Right kidney (tissue), 9 donors: Measurements from ENCODE around the gene PPP6R1.
A peak's percentile ranks its signal among the peaks of the same experiment; 100 is the strongest.

Source experiments
- DNase-seq: peaks from one replicate; pipeline ENCODE4 v3.0.0-alpha.2; 2016
- long read RNA-seq, 8 donors: transcript quantifications; one replicate each; lab custom pipeline, GENCODE V29; 2026

The PPP6R1 gene
- long read RNA-seq, donor 1, partial matches to known transcripts: 0 of 3 reads
- long read RNA-seq, donor 1, other reads (novel, unspliced or antisense): 0 of 3 reads
- long read RNA-seq, donor 2, partial matches to known transcripts: 0 of 3 reads
- long read RNA-seq, donor 2, other reads (novel, unspliced or antisense): 0 of 3 reads
- long read RNA-seq, donor 3, partial matches to known transcripts: 0 of 2 reads
- long read RNA-seq, donor 3, other reads (novel, unspliced or antisense): 0 of 2 reads
- long read RNA-seq, donor 4, partial matches to known transcripts: 0 of 6 reads
- long read RNA-seq, donor 4, other reads (novel, unspliced or antisense): 0 of 6 reads
- long read RNA-seq, donor 5, partial matches to known transcripts: 0 of 3 reads
- long read RNA-seq, donor 5, other reads (novel, unspliced or antisense): 0 of 3 reads
- long read RNA-seq, donor 6, partial matches to known transcripts: 0 of 2 reads
- long read RNA-seq, donor 6, other reads (novel, unspliced or antisense): 0 of 2 reads
- long read RNA-seq, donor 7, partial matches to known transcripts: 0 of 6 reads
- long read RNA-seq, donor 7, other reads (novel, unspliced or antisense): 0 of 6 reads
- long read RNA-seq, donor 8, partial matches to known transcripts: 5 of 9 reads
- long read RNA-seq, donor 8, other reads (novel, unspliced or antisense): 0 of 9 reads

- DNase-seq: peak; percentile 98
Measured at GRCh38 chr19:55258828-55259539, at the start of gene PPP6R1. PPP6R1 (minus strand) TSS chr19:55259017; CDS start chr19:55247103, 11,914 bp downstream.

- no peak for DNase-seq
Measured at GRCh38 chr19:55308281-55308680, 49.5 kb upstream of the PPP6R1 start.

- DNase-seq: no peak
Measured at GRCh38 chr19:55306712-55307111, 47.9 kb upstream of the PPP6R1 start.

GRCh38 chr19:55305983-55306562, 47.3 kb upstream of the PPP6R1 start:
- no peak for DNase-seq

- peak; percentile 33 for DNase-seq
Measured at GRCh38 chr19:55305491-55305890, 46.7 kb upstream of the PPP6R1 start.

GRCh38 chr19:55304980-55305379, 46.2 kb upstream of the PPP6R1 start:
- DNase-seq: no peak

GRCh38 chr19:55304279-55304978, 45.6 kb upstream of the PPP6R1 start:
- no peak for DNase-seq

GRCh38 chr19:55303477-55303876, 44.7 kb upstream of the PPP6R1 start:
- DNase-seq: no peak

- DNase-seq: no peak
Measured at GRCh38 chr19:55302318-55302703, 43.5 kb upstream of the PPP6R1 start.

GRCh38 chr19:55301459-55302317, 42.9 kb upstream of the PPP6R1 start:
- DNase-seq: peak; percentile 79

- DNase-seq: no peak
Measured at GRCh38 chr19:55300886-55301458, 42.2 kb upstream of the PPP6R1 start.

- DNase-seq: no peak
Measured at GRCh38 chr19:55299991-55300390, 41.2 kb upstream of the PPP6R1 start.

GRCh38 chr19:55297267-55297666, 38.5 kb upstream of the PPP6R1 start:
- no peak for DNase-seq

GRCh38 chr19:55289117-55289796, 30.4 kb upstream of the PPP6R1 start:
- DNase-seq: no peak

- no peak for DNase-seq
Measured at GRCh38 chr19:55287361-55288079, 28.7 kb upstream of the PPP6R1 start.

GRCh38 chr19:55285229-55285890, 26.5 kb upstream of the PPP6R1 start:
- peak; percentile 48 for DNase-seq

GRCh38 chr19:55284405-55285058, 25.7 kb upstream of the PPP6R1 start:
- DNase-seq: no peak
